H9 (cell line): ENCODE measurements around the gene SAMD8. TPM values are rescaled to one million over a fixed set of nuclear protein-coding genes. Genes with fewer than 3 reads are reported as not detected.

Source experiments
- DNase-seq: peaks from one replicate; pipeline ENCODE4 v3.0.0-alpha.2; 2017
- H2AFZ ChIP-seq: one replicate; pipeline ENCODE4 v1.6.1; 2013; ENCODE audit warnings: mild to moderate bottlenecking, low read length, control low read depth, moderate library complexity
- H2AK5ac ChIP-seq: 2 replicates; pipeline ENCODE4 v1.6.1; 2013; ENCODE audit warnings: low read length, control low read depth, mixed read lengths; ENCODE audit not compliant: insufficient read length
- H2BK120ac ChIP-seq: one replicate; pipeline ENCODE4 v1.6.1; 2013; ENCODE audit warnings: low read depth, mild to moderate bottlenecking, low read length, control low read depth, inconsistent platforms; ENCODE audit not compliant: poor library complexity, severe bottlenecking
- H2BK12ac ChIP-seq: 2 replicates; pipeline ENCODE4 v1.6.1; 2013; ENCODE audit warnings: low read length, control low read depth, mixed read lengths, low read depth; ENCODE audit not compliant: insufficient read length
- H2BK15ac ChIP-seq: 2 replicates; pipeline ENCODE4 v1.6.1; 2013; ENCODE audit warnings: low read depth, low read length, control low read depth
- H2BK20ac ChIP-seq: one replicate; pipeline ENCODE4 v1.6.1; 2013; ENCODE audit warnings: low read depth, mild to moderate bottlenecking, low read length, control low read depth, inconsistent platforms; ENCODE audit not compliant: poor library complexity, severe bottlenecking
- H2BK5ac ChIP-seq: 2 replicates; pipeline ENCODE4 v1.6.1; 2013; ENCODE audit warnings: low read length, control low read depth, mixed read lengths; ENCODE audit not compliant: insufficient read length
- H3K14ac ChIP-seq: 2 replicates; pipeline ENCODE4 v1.6.1; 2013; ENCODE audit warnings: low read length, control low read depth; ENCODE audit not compliant: insufficient read depth
- H3K18ac ChIP-seq: 2 replicates; pipeline ENCODE4 v1.6.1; 2013; ENCODE audit warnings: low read depth, mild to moderate bottlenecking, mixed read lengths, low read length, control low read depth; ENCODE audit not compliant: insufficient read length
- H3K23ac ChIP-seq: 2 replicates; pipeline ENCODE4 v1.6.1; 2013; ENCODE audit warnings: low read length, control low read depth, mixed read lengths, low read depth; ENCODE audit not compliant: insufficient read length
- H3K23me2 ChIP-seq: 2 replicates; pipeline ENCODE4 v1.6.1; 2013; ENCODE audit warnings: low read depth, mild to moderate bottlenecking, mixed read lengths, low read length, control low read depth; ENCODE audit not compliant: insufficient read length, poor library complexity, severe bottlenecking
- H3K27ac ChIP-seq: 2 replicates; pipeline ENCODE4 v1.5.1; 2013; ENCODE audit warnings: low read length, control low read depth, mixed read lengths, low read depth; ENCODE audit not compliant: insufficient read length
- H3K27me3 ChIP-seq: 2 replicates; pipeline ENCODE4 v1.6.1; 2013; ENCODE audit warnings: low read length, control low read depth, inconsistent platforms; ENCODE audit not compliant: insufficient read depth
- H3K4ac ChIP-seq: 2 replicates; pipeline ENCODE4 v1.6.1; 2013; ENCODE audit warnings: low read depth, mild to moderate bottlenecking, control low read depth, inconsistent platforms, low read length, moderate library complexity
- H3K4me1 ChIP-seq: 2 replicates; pipeline ENCODE4 v1.6.1; 2013; ENCODE audit warnings: low read length, control low read depth, inconsistent platforms; ENCODE audit not compliant: insufficient read depth
- H3K4me2 ChIP-seq: 2 replicates; pipeline ENCODE4 v1.6.1; 2013; ENCODE audit warnings: low read length, control low read depth, mixed read lengths; ENCODE audit not compliant: insufficient read length, insufficient read depth
- H3K56ac ChIP-seq: 2 replicates; pipeline ENCODE4 v1.6.1; 2013; ENCODE audit warnings: low read depth, mild to moderate bottlenecking, mixed read lengths, low read length, control low read depth; ENCODE audit not compliant: insufficient read length
- H3K79me1 ChIP-seq: 2 replicates; pipeline ENCODE4 v1.6.1; 2013; ENCODE audit warnings: low read depth, mild to moderate bottlenecking, moderate library complexity, low read length, control low read depth, inconsistent platforms; ENCODE audit not compliant: insufficient read depth, poor library complexity, severe bottlenecking
- H3K79me2 ChIP-seq: 2 replicates; pipeline ENCODE4 v1.6.1; 2013; ENCODE audit warnings: low read length, control low read depth, inconsistent platforms; ENCODE audit not compliant: insufficient read depth
- H3K9ac ChIP-seq: 2 replicates; pipeline ENCODE4 v1.6.1; 2013; ENCODE audit warnings: low read length, control low read depth, mixed read lengths; ENCODE audit not compliant: insufficient read length; ENCODE audit errors: extremely low read depth
- H3K9me3 ChIP-seq: one replicate; pipeline ENCODE4 v1.6.1; 2013; ENCODE audit warnings: low read depth, low read length, inconsistent platforms; ENCODE audit not compliant: control insufficient read depth
- H3T11ph ChIP-seq: one replicate; pipeline ENCODE4 v1.6.1; 2013; ENCODE audit warnings: mild to moderate bottlenecking, low read length, control low read depth, inconsistent platforms
- H4K20me1 ChIP-seq: one replicate; pipeline ENCODE4 v1.6.1; 2013; ENCODE audit not compliant: control insufficient read depth, insufficient read length, insufficient read depth
- H4K5ac ChIP-seq: 2 replicates; pipeline ENCODE4 v1.6.1; 2013; ENCODE audit warnings: low read depth, mild to moderate bottlenecking, mixed read lengths, low read length, control low read depth; ENCODE audit not compliant: insufficient read length
- H4K8ac ChIP-seq: replicated peaks from 2 replicates; pipeline ENCODE4 v1.6.1; 2013; ENCODE audit warnings: low read length, control low read depth, mixed read lengths, low read depth; ENCODE audit not compliant: insufficient read length
- H4K91ac ChIP-seq: 2 replicates; pipeline ENCODE4 v1.6.1; 2013; ENCODE audit warnings: low read depth, mild to moderate bottlenecking, moderate library complexity, mixed read lengths, low read length, control low read depth; ENCODE audit not compliant: insufficient read length
- H3K27ac Mint-ChIP-seq, 3 experiments: 2 replicates in 2 of 3; 3 replicates in 1 of 3; pipeline ENCODE4 v1.8.0; 2020 to 2021; ENCODE audit warnings: mixed read lengths in 3 of 3, mild to moderate bottlenecking in 1 of 3, moderate library complexity in 1 of 3
- H3K27me3 Mint-ChIP-seq: 2 replicates; pipeline ENCODE4 v1.8.0; 2021; ENCODE audit warnings: low read depth, mild to moderate bottlenecking, moderate library complexity, mixed read lengths
- H3K36me3 Mint-ChIP-seq, 3 experiments: 2 replicates in 2 of 3; 3 replicates in 1 of 3; pipeline ENCODE4 v1.8.0; 2020 to 2021; ENCODE audit warnings: low read depth in 3 of 3, mixed read lengths in 3 of 3; ENCODE audit not compliant: insufficient read depth in 1 of 3
- H3K4me1 Mint-ChIP-seq, 2 experiments: 2 replicates each; pipeline ENCODE4 v1.8.0; 2020; ENCODE audit warnings: mixed read lengths in 2 of 2
- H3K4me3 Mint-ChIP-seq, 2 experiments: 2 replicates in 1 of 2; 3 replicates in 1 of 2; pipeline ENCODE4 v1.8.0; 2020 to 2021; ENCODE audit warnings: mild to moderate bottlenecking in 2 of 2, mixed read lengths in 2 of 2, moderate library complexity in 1 of 2
- H3K9me3 Mint-ChIP-seq, 2 experiments: 2 replicates in 1 of 2; 3 replicates in 1 of 2; pipeline ENCODE4 v1.8.0; 2020; ENCODE audit warnings: mild to moderate bottlenecking in 2 of 2, mixed read lengths in 2 of 2, moderate library complexity in 1 of 2
- total RNA-seq: library from RNA; stranded (reverse); gene quantifications from 2 replicates; pipeline ENCODE4 v1.2.1, GENCODE V29; 2021
- TF ChIP-seq, protein P1 (sequence below): fragments of 200-600 bp; sonication (generic); conservative IDR thresholded peaks from 3 replicates; pipeline ENCODE4 v1.8.0; 2021; ENCODE audit warnings: antibody characterized with exemption, mild to moderate bottlenecking

The SAMD8 gene
- total RNA-seq, 1 experiment from 2014 or later: 18.8 TPM

DNA sequence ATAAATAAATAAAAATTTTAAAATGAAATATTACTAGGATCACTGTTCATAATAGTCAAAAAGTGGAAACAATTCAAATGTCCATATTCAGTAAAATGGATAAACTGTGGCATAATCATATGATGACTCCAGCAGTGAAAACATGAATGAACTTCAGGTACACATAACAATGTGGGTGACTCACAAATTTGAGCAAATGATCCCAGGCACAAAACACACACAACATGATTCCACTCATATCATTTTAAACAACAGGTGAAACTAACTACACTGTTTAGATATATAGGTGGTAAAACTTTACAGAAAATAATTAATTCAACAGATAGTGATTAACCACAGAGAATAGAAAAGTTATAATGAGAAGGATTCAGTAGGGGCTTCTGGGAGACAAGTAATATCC is 14.7 kb upstream of the SAMD8 start:
- no peak overlapping the region for H4K91ac ChIP-seq
- H3K56ac ChIP-seq: no peak overlapping the region
- DNase-seq: no peak
- no peak overlapping the region for H3K4me2 ChIP-seq
- H4K8ac ChIP-seq: no peak overlapping the region
- no peaks in the 10 kb centered on the region for H3K27me3 Mint-ChIP-seq
- H3K9me3 Mint-ChIP-seq: no peaks in the 10 kb centered on the region; a peak in 1 of 5 replicates
- H3K27ac Mint-ChIP-seq: no peak overlapping the region
- H3K23ac ChIP-seq: no peak overlapping the region
- no peaks in the 10 kb centered on the region for H3K23me2 ChIP-seq
- no peak overlapping the region for H2AFZ ChIP-seq
- H3K4me1 Mint-ChIP-seq: peaks cover 13% of the 10 kb centered on the region in 2 experiments
- no peak overlapping the region for H3K14ac ChIP-seq
- H3K79me1 ChIP-seq: no peaks in the 10 kb centered on the region
- H2BK12ac ChIP-seq: no peak overlapping the region
- no peaks in the 10 kb centered on the region for H3K79me2 ChIP-seq
- H2BK120ac ChIP-seq: no peak overlapping the region
- H3K4ac ChIP-seq: no peak overlapping the region
- H3K4me3 Mint-ChIP-seq: no peak overlapping the region; a peak in 1 of 5 replicates
- no peak overlapping the region for H2BK5ac ChIP-seq
- TF ChIP-seq, protein P1, sequence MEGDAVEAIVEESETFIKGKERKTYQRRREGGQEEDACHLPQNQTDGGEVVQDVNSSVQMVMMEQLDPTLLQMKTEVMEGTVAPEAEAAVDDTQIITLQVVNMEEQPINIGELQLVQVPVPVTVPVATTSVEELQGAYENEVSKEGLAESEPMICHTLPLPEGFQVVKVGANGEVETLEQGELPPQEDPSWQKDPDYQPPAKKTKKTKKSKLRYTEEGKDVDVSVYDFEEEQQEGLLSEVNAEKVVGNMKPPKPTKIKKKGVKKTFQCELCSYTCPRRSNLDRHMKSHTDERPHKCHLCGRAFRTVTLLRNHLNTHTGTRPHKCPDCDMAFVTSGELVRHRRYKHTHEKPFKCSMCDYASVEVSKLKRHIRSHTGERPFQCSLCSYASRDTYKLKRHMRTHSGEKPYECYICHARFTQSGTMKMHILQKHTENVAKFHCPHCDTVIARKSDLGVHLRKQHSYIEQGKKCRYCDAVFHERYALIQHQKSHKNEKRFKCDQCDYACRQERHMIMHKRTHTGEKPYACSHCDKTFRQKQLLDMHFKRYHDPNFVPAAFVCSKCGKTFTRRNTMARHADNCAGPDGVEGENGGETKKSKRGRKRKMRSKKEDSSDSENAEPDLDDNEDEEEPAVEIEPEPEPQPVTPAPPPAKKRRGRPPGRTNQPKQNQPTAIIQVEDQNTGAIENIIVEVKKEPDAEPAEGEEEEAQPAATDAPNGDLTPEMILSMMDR: no peak
- no peak overlapping the region for H2AK5ac ChIP-seq
- no peak overlapping the region for H4K5ac ChIP-seq
- H3K9me3 ChIP-seq: no peaks in the 10 kb centered on the region
- no peak overlapping the region for H3T11ph ChIP-seq
- H2BK20ac ChIP-seq: no peak overlapping the region
- peaks cover 4% of the 10 kb centered on the region; the same call in 1 of the 2 replicates for H3K4me1 ChIP-seq
- H3K36me3 Mint-ChIP-seq: no peaks in the 10 kb centered on the region
- no peak overlapping the region for H3K18ac ChIP-seq
- H3K27me3 ChIP-seq: no peaks in the 10 kb centered on the region
- no peaks in the 10 kb centered on the region for H4K20me1 ChIP-seq
- no peak overlapping the region for H3K9ac ChIP-seq
- H2BK15ac ChIP-seq: no peak overlapping the region
- no peak overlapping the region for H3K27ac ChIP-seq
